ENCODE data around the gene ATF4.
A peak's percentile ranks its signal among the peaks of the same experiment; 100 is the strongest.

Gene ATF4, protein sequence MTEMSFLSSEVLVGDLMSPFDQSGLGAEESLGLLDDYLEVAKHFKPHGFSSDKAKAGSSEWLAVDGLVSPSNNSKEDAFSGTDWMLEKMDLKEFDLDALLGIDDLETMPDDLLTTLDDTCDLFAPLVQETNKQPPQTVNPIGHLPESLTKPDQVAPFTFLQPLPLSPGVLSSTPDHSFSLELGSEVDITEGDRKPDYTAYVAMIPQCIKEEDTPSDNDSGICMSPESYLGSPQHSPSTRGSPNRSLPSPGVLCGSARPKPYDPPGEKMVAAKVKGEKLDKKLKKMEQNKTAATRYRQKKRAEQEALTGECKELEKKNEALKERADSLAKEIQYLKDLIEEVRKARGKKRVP

DNA sequence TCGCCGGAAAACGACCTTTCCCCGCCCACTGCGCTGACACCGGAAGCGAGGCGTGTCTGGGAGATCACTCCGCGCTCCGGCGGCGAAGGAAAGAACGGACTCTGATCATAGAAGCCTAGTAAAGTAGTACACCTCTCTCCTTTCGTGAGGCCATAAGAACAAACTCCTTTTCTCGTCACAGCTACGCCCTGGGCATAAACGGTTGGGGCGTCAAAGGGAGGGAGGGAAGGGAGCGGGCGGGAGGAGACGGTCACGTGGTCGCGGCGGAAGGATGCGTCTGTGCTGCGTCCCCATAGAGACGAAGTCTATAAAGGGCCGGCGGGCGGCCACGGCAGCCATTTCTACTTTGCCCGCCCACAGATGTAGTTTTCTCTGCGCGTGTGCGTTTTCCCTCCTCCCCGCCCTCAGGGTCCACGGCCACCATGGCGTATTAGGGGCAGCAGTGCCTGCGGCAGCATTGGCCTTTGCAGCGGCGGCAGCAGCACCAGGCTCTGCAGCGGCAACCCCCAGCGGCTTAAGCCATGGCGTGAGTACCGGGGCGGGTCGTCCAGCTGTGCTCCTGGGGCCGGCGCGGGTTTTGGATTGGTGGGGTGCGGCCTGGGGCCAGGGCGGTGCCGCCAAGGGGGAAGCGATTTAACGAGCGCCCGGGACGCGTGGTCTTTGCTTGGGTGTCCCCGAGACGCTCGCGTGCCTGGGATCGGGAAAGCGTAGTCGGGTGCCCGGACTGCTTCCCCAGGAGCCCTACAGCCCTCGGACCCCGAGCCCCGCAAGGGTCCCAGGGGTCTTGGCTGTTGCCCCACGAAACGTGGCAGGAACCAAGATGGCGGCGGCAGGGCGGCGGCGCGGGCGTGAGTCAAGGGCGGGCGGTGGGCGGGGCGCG lies at the start of gene ATF4:
Gene ATF4, plus strand, starts transcription at position 337 of the 880 bp plus-strand sequence. CDS start 884 bp downstream, outside the sequence.
- H3K4me1 Mint-ChIP-seq, result peaks cover 68% of the 10 kb centered on the region
- DNase-seq, result peak; percentile 89 to 90
- H3K4me3 Mint-ChIP-seq, result peak within 1 kb of the TSS; percentile 91 to 93
- peak within 1 kb of the TSS; percentile 98 to 100 for H3K27ac Mint-ChIP-seq
- no peaks in the 10 kb centered on the region for H3K27me3 Mint-ChIP-seq
- ATAC-seq, result peak; percentile 39
- no peaks in the 10 kb centered on the region for H3K9me3 Mint-ChIP-seq

DNA sequence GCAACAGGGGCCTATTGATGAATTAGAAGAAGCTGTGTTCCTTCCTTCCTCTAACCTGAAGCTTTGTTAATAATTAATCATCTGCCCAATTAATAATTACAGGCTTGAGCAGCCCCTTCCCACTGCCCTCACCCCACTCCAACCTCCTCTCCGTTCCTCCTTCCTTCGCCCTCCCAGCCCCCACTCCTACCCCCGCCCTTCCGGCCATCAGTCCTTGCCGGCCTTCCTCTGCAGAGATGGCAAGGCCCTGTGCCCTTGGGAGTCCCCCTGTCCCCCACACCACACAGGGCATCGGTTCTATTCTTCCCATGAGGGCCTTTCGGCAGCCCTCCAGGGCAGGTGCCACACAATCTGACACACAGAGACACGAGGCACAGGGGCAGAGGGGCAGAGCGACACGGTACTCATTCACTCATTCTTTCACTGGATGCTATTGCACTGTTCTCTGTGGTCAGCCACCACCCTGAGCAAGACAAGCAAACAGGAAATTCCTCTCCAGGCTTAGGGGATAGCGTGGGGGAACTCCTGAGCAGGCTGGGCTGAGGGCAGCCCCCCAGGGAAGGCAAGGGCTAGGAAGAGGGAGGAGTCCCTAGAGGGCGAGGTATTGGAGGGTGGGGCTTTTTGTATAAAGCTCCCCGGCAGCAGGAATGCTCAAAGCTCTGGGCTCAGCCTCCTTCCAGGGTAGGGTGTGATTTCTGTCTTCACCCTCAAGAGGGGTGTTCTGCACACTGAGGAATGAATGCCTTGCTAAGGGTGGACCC lies 48.8 kb upstream of the ATF4 start:
- Mint-ChIP-seq H3K27ac (peak overlapping the region in 1 of 2 donors; percentile 72), H3K27me3 (no peaks in the 10 kb centered on the region), H3K4me3 (peak overlapping the region; percentile 11 to 48), H3K9me3 (no peaks in the 10 kb centered on the region), H3K4me1 (peaks cover 32% of the 10 kb centered on the region)
- ATAC-seq (peak; percentile 92), DNase-seq (peak in 1 of 2 donors; percentile 51)

DNA sequence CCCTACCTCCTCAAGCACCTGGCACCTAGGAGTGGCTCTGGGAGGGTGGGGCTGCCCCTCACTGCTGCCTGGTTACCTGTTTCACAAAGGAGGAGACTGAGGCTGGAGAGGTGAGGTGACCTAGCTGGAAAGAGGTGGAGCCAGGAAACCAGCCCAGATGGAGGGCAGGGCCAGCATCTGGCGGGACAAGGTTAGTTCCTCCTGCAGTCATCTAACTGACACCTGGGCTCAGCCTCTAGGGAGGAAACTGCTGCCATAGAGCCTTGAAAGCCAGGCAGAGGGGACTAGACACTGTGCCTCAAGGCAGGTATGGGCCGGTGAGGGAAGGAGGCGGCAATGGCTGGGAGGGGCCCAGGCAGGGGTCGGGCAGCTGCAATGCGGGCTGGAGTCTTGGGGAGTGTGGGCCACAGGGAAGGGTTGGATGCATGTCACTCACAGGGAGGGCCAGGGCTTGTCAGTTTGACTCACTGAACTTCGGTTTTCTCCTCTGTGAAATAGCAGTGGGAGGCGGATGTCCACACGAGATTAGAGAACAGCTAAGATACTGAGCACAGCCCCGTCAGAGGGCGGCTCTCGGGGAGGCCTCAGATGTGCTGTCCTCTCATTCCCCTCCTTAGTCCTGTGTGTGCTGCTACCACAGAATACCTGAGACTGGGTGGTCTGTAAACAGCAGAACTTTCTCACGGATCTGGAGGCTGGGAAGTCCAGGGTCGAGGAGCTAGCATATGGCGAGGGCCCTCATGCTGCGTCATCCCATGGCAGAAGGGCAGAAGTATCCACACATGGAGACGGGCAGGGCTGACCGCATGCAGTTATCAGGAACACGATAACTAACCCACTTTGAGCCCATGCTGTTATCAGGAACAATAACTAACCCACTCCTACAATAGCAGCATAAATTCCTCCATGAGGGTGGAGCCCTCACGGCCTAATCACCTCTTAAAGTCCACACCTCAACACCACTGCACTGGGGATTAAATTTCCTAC lies 47.5 kb upstream of the ATF4 start:
- DNase-seq, result no peak
- ATAC-seq, result no peak
- no peaks in the 10 kb centered on the region for H3K27me3 Mint-ChIP-seq
- H3K27ac Mint-ChIP-seq, result peak overlapping the region in 1 of 2 donors; percentile 65
- no peak overlapping the region for H3K4me3 Mint-ChIP-seq
- H3K9me3 Mint-ChIP-seq, result no peaks in the 10 kb centered on the region
- H3K4me1 Mint-ChIP-seq, result peaks cover 32% of the 10 kb centered on the region

DNA sequence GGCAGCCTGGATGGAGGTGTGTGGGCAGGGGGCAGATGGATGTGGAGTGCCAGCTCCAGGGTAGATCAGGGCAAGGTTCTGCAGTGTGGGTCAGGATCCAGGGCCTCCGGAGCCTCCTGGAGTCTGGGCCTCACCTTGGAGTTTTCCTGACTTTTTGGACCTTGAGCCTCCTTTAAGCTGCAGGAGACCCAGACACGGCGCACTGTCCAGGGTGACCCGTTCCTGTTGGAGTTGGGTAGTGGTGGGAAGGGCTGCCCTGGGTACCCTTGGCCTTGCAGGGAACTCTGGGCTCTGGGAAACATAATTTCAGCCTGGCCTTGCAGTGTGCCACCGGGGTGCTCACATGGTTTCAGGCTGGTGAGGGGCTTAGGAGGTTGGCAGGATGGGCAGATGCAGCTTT lies 46.5 kb upstream of the ATF4 start:
- H3K27ac Mint-ChIP-seq, result no peak overlapping the region
- H3K9me3 Mint-ChIP-seq, result no peaks in the 10 kb centered on the region
- DNase-seq (no peak), ATAC-seq (no peak)
- H3K27me3 Mint-ChIP-seq, result no peaks in the 10 kb centered on the region
- no peak overlapping the region for H3K4me3 Mint-ChIP-seq
- H3K4me1 Mint-ChIP-seq, result peaks cover 32% of the 10 kb centered on the region

DNA sequence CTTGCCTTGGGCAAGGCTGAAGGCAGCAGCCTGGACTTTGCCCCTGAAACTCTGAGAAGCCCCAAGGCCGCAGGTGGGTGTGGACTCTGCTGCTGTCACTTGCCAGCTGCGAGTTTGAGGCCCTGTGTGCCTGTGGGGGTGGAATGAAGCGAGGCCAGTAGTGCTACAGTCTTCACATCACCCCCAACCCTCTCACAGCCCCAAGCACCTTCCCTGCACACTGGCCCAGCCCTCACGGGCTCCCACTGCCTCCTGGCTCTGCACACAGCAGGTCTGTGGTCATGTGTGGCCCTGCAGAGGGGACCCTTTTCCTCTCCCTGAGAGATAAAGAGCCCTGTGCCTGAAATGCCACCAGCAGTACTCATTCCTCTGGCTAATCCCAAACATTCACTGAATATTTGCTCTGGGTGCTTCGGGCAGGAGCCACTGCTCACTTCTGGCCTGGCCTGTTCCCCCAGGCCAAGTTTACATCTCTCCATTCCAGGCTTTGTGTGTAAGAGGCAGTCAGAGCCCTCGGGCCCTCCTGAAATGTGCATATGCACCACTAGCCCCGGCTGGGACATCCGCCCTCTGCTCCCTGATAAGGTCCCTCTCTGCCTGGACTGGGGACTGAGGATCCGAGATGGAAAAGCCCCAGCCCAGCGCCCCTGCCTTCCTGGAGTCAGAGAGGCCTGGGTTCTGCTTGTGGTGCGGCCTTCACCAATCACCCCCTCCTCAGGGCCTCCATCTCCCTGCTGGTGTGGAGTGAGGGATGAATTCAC lies 45.8 kb upstream of the ATF4 start:
- ATAC-seq (no peak), DNase-seq (no peak)
- Mint-ChIP-seq H3K27me3 (no peaks in the 10 kb centered on the region), H3K4me1 (peaks cover 32% of the 10 kb centered on the region), H3K27ac (no peak overlapping the region), H3K4me3 (no peak overlapping the region), H3K9me3 (no peaks in the 10 kb centered on the region)

DNA sequence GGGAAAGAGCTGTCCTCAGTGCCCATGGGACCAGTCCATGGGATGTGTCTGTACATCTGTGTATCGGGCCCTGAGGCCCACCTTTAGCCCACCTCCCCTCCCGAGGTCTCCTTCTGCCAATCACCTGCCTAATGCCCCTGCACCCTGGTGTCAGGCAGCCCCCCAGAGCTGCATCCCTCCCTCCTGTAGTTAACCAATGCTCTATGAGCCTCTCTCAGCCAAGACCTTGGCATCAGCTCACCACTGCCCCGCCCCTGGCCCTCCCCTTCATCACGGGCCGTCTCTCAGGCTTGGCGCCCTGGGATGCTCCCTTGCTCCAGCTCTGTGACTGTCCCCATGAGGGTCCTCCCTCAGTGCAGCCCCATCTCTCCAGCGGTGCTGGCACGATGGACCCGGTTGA lies 45.0 kb upstream of the ATF4 start:
- Mint-ChIP-seq H3K27ac (no peak overlapping the region), H3K27me3 (no peaks in the 10 kb centered on the region), H3K4me3 (no peak overlapping the region), H3K9me3 (no peaks in the 10 kb centered on the region), H3K4me1 (peaks cover 27% of the 10 kb centered on the region)
- ATAC-seq (no peak), DNase-seq (no peak)

DNA sequence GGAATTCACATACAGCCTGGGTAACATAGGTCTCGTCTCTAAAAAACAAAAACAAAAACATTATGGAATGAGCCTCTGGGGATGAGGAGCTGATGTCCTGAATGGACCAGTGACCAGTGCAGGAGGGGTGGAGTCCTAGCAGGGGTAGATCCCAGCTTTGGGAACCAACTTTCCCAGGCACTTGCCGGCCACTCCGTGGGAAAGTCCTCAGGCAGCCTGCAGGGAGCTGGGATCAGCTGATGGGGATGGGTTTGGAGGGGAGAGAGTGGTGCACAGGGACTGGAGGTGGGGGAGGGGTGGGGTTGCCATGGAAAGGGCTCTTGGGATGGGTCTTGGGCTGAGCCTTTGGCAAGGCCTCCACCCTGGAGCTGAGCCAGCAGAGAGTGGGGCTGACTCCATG lies 44.5 kb upstream of the ATF4 start:
- Mint-ChIP-seq H3K4me1 (peaks cover 22% of the 10 kb centered on the region), H3K4me3 (no peak overlapping the region), H3K9me3 (no peaks in the 10 kb centered on the region), H3K27me3 (no peaks in the 10 kb centered on the region), H3K27ac (no peak overlapping the region)
- DNase-seq (no peak), ATAC-seq (no peak)

DNA sequence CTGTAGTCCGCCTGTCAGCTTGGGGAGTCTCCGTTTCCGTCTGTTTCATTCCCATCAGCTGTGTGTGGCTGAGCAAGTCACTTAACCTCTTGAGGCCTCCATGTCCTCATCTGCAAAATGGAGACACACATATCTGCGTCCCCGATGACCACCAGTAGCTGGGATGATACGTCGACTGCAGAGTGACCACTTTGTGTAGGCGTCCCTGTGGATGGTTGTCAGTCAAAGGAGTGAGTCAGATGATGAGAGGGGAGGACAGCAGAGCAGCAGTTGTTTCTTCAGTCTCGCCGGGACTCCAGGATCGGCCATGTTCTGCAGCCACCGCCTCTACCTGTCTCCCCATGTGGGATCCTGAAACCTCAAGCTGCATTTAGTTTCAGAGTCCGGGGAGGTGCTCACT lies 43.7 kb upstream of the ATF4 start:
- DNase-seq, result no peak
- no peak overlapping the region for H3K4me3 Mint-ChIP-seq
- H3K27me3 Mint-ChIP-seq, result no peaks in the 10 kb centered on the region
- no peaks in the 10 kb centered on the region for H3K9me3 Mint-ChIP-seq
- no peak overlapping the region for H3K27ac Mint-ChIP-seq
- H3K4me1 Mint-ChIP-seq, result peaks cover 16% of the 10 kb centered on the region
- no peak for ATAC-seq

DNA sequence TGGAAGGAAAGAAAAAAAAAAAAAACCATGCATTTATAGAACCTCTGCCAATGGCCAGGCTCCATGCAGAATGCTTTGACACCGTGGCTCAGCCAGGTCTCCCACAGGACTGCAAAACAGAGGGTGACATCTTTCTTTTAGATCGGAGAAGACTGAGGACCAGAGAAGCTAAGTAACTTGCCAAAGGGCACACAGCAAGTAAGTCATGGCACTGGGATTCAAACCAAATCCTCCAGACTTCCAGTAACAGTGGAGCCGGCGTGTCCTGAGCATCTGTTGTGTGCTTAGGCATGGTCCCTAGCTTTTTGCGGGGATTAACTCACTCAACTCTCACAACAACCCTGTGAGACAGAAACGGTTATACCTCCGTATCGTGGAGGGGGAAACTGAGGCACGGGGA lies 42.8 kb upstream of the ATF4 start:
- Mint-ChIP-seq H3K9me3 (no peaks in the 10 kb centered on the region), H3K27ac (no peak overlapping the region), H3K4me3 (no peak overlapping the region), H3K27me3 (no peaks in the 10 kb centered on the region), H3K4me1 (peaks cover 7% of the 10 kb centered on the region)
- DNase-seq (no peak), ATAC-seq (no peak)

DNA sequence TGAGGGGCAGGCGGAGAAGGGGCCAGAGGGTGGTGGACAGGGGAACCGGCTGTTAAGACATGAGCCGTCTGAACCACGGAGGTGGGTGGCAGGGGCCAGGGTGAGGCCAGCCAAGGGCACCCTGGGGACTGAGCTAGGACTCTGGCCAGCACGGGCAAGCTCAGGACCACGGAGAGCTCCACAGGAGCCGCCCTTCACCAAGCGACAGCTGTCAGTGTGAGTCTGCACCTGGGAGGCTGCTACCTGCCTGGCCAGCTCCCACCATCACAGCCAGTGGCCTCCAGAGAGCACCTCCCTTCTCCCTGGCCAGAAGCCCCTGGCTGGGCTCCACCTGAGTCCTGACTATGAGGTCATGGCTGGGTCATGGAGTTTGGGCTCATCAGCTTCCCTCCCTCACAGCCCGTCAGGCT lies 41.9 kb upstream of the ATF4 start:
- Mint-ChIP-seq H3K4me1 (no peaks in the 10 kb centered on the region), H3K27me3 (no peaks in the 10 kb centered on the region), H3K9me3 (no peaks in the 10 kb centered on the region), H3K27ac (no peak overlapping the region), H3K4me3 (no peak overlapping the region)
- no peak for DNase-seq
- no peak for ATAC-seq

DNA sequence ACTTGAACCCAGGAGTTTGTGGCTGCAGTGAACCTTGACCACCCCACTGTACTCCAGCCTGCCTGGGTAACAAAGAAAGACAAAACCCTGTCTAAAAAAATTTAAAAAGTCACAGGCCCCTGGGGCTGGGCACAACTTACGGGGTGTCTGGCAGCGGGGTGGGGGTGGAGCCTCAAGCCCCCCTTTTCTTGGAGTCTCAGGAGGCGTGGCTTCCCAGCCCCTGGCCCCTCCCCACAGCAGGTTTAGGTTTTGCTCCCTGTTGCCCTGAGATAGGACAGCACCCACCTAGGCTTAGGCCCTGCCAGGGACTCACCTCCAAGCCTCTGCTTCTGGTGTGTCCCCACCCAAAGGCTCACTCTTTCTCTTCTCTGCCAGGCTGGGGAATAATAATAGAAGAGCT lies 41.1 kb upstream of the ATF4 start:
- no peaks in the 10 kb centered on the region for H3K9me3 Mint-ChIP-seq
- no peak overlapping the region for H3K27ac Mint-ChIP-seq
- H3K27me3 Mint-ChIP-seq, result no peaks in the 10 kb centered on the region
- DNase-seq (no peak), ATAC-seq (no peak)
- no peak overlapping the region for H3K4me3 Mint-ChIP-seq
- no peaks in the 10 kb centered on the region for H3K4me1 Mint-ChIP-seq

DNA sequence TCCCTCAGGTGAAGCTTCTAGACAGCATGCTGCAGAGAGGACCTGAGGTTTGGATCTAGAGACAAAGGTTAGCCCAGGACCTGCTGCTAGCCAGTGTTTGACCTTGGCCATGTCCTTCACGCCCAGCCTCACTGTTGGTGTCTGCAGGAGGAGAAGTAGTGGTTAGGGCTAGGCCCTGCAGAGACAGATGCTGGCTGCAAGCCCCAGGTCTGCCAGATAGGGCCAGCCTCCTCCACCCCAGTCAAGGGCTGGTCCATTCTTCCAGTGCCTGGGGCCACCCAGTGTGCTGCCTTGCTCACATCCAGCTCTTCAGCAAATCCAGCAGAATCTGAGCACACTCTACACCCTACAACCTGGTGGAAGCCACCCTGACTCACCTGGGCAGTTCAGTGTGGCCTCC lies 39.8 kb upstream of the ATF4 start:
- Mint-ChIP-seq H3K27me3 (no peaks in the 10 kb centered on the region), H3K9me3 (no peaks in the 10 kb centered on the region), H3K4me3 (no peak overlapping the region), H3K27ac (no peak overlapping the region), H3K4me1 (no peaks in the 10 kb centered on the region)
- DNase-seq, result no peak
- ATAC-seq, result no peak

DNA sequence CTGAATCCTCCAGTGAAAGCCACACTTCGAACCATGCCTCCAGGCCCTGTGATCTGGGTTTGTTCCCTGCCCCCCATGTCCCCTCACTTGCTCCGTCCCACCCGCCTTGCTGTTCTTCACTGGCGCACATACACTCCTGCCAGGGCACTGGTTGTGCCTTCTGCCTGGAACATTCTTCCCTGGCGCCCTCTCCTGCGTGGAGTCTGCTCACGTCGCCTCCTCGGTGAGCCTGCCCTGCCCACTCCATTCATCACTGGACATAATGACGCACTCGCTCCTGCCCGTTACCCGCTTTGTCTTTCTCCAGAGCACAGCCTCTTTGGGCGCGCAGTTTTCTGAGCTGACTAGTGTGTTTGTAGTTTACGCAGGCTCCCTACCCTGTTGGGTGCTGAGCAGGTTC lies 39.3 kb upstream of the ATF4 start:
- no peak overlapping the region for H3K4me3 Mint-ChIP-seq
- ATAC-seq, result no peak
- H3K27me3 Mint-ChIP-seq, result no peaks in the 10 kb centered on the region
- H3K4me1 Mint-ChIP-seq, result no peaks in the 10 kb centered on the region
- no peaks in the 10 kb centered on the region for H3K9me3 Mint-ChIP-seq
- DNase-seq, result no peak
- H3K27ac Mint-ChIP-seq, result no peak overlapping the region

DNA sequence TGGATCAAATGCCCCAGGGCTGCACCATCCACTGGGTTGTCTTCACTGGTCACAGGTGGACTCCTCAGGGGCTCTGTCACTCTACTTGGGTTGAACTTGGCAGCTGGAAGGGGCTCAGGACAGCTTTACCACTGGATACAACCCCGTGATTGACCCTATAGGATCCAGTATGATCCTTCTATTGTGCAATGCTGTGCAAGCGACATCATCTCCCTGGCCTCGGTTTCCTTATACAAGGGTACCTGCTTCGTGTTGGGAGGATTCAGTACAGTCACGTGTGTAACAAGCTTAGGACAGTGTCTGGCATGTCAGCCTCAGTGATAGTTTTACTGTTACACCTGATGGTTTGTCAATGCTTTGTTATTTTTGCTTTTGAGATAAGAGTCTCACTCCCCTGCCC lies 38.8 kb upstream of the ATF4 start:
- ATAC-seq (no peak), DNase-seq (no peak)
- Mint-ChIP-seq H3K27me3 (no peaks in the 10 kb centered on the region), H3K4me3 (no peak overlapping the region), H3K9me3 (no peaks in the 10 kb centered on the region), H3K4me1 (no peaks in the 10 kb centered on the region), H3K27ac (no peak overlapping the region)
